GM12878 (cell line): Measurements from ENCODE around the gene CHN2. TPM values are rescaled to one million over a fixed set of nuclear protein-coding genes. Genes with fewer than 3 reads are reported as not detected.

Source experiments
- ATAC-seq: fragments of 200-7000 bp; cut with Tn5 transposase; 3 replicates; pipeline ENCODE4 v1.9.1; 2020; ENCODE audit warnings: mild to moderate bottlenecking, moderate library complexity
- BruUV-seq: library from RNA; stranded (reverse); fragments of 400-500 nt; replicated peaks from 2 replicates; lab custom pipeline; 2021; lab: Mats Ljungman, UMichigan
- CTCF ChIA-PET: fragments of 300-600 bp; sonication (Branson Sonifier 250); formaldehyde crosslinking; extraction: SDS; loops from one replicate; lab custom pipeline; 2021; ENCODE audit warnings: inconsistent platforms; lab: Yijun Ruan, JAX
- POLR2A ChIA-PET: fragments of 350-600 bp; formaldehyde crosslinking; extraction: SDS; loops from one replicate; lab custom pipeline; 2021; ENCODE audit warnings: inconsistent platforms; lab: Charles Lee
- RAD21 ChIA-PET: fragments of 300-600 bp; sonication (Branson Sonifier 250); formaldehyde crosslinking; loops from one replicate; lab custom pipeline; 2023; ENCODE audit warnings: antibody characterized with exemption; ENCODE audit not compliant: unreplicated experiment; lab: Charles Lee
- SMC1A ChIA-PET: fragments of 300-600 bp; sonication (Branson Sonifier 250); formaldehyde crosslinking; loops from one replicate; lab custom pipeline; 2023; ENCODE audit not compliant: unreplicated experiment, uncharacterized antibody; lab: Charles Lee
- DNase-seq: peaks from one replicate; pipeline ENCODE4 v3.0.0-alpha.2; 2011; ENCODE audit warnings: low read depth, low spot score
- FAIRE-seq: peaks from 3 replicates; lab custom pipeline; 2011; peaks lifted over from hg19 to GRCh38; lab: Jason Lieb, UNC
- H2AFZ ChIP-seq: 2 replicates; pipeline ENCODE4 v1.6.0; 2011; ENCODE audit warnings: low read depth, low read length, control low read depth; ENCODE audit not compliant: control insufficient read depth
- H3K27ac ChIP-seq: 2 replicates; pipeline ENCODE4 v1.5.1; 2011; ENCODE audit warnings: control low read depth; ENCODE audit not compliant: control insufficient read depth, insufficient read depth
- H3K27me3 ChIP-seq, 2 experiments: replicated peaks in 1 of 2; 2 replicates each; pipeline versions ENCODE4 v1.6.0 to v1.6.1; 2011; ENCODE audit warnings: low read length in 1 of 2; ENCODE audit not compliant: control insufficient read depth in 2 of 2, insufficient read depth in 2 of 2
- H3K36me3 ChIP-seq, 2 experiments: 2 replicates each; pipeline ENCODE4 v1.5.1; 2011; ENCODE audit warnings: low read length in 1 of 2; ENCODE audit not compliant: control insufficient read depth in 2 of 2, insufficient read depth in 2 of 2
- H3K4me1 ChIP-seq: 2 replicates; pipeline ENCODE4 v1.6.1; 2011; ENCODE audit warnings: mild to moderate bottlenecking, low read length, moderate library complexity, mixed read lengths; ENCODE audit not compliant: control insufficient read depth, insufficient read depth
- H3K4me2 ChIP-seq: 2 replicates; pipeline ENCODE4 v1.6.0; 2011; ENCODE audit warnings: control low read depth; ENCODE audit not compliant: control insufficient read depth, insufficient read depth
- H3K4me3 ChIP-seq: fragments of 200-600 bp; sonication (generic); 2 replicates; pipeline ENCODE4 v1.5.1; 2016
- H3K79me2 ChIP-seq: 2 replicates; pipeline ENCODE4 v1.6.0; 2011; ENCODE audit warnings: low read length; ENCODE audit not compliant: control insufficient read depth, insufficient read depth
- H3K9ac ChIP-seq: 2 replicates; pipeline ENCODE4 v1.8.0; 2011; ENCODE audit warnings: low read length, control low read depth, mixed read lengths; ENCODE audit not compliant: control insufficient read depth, insufficient read depth
- H3K9me3 ChIP-seq: replicated peaks from 3 replicates; pipeline ENCODE4 v1.5.1; 2011; ENCODE audit warnings: mild to moderate bottlenecking, low read length; ENCODE audit not compliant: control insufficient read depth, insufficient read depth
- H4K20me1 ChIP-seq: 2 replicates; pipeline ENCODE4 v1.6.0; 2011; ENCODE audit not compliant: control insufficient read depth, insufficient read depth
- BMI1 ChIP-seq: fragments of 450-650 bp; IDR thresholded peaks from 2 replicates; pipeline ENCODE4 v1.6.1; 2016; ENCODE audit warnings: mild to moderate bottlenecking, moderate library complexity, borderline replicate concordance
- CHD1 ChIP-seq: IDR thresholded peaks from 2 replicates; pipeline ENCODE4 v1.6.1; 2012; ENCODE audit warnings: low read depth, low read length, improper control_type of control experiment
- FOS ChIP-seq: IDR thresholded peaks from 3 replicates; pipeline ENCODE4 v1.6.1; 2011; ENCODE audit warnings: borderline replicate concordance; ENCODE audit not compliant: insufficient read length; ENCODE audit errors: extremely low read depth
- GABPA ChIP-seq: IDR thresholded peaks from 2 replicates; pipeline ENCODE4 v1.6.1; 2014; ENCODE audit warnings: antibody characterized with exemption, low read depth, mild to moderate bottlenecking, inconsistent platforms
- HCFC1 ChIP-seq: fragments of 150-350 bp; IDR thresholded peaks from 2 replicates; pipeline ENCODE4 v1.6.1; 2014; ENCODE audit warnings: low read length
- IKZF2 ChIP-seq, 2 experiments: fragments of 450-650 bp; IDR thresholded peaks; 2 replicates each; pipeline ENCODE4 v1.6.1; 2017; ENCODE audit warnings: mild to moderate bottlenecking in 2 of 2, moderate library complexity in 2 of 2
- NR2C1 ChIP-seq: fragments of 450-650 bp; IDR thresholded peaks from 2 replicates; pipeline ENCODE4 v1.6.1; 2017; ENCODE audit warnings: antibody characterized with exemption, mild to moderate bottlenecking, moderate library complexity
- PKNOX1 ChIP-seq: fragments of 450-650 bp; IDR thresholded peaks from 2 replicates; pipeline ENCODE4 v1.6.1; 2016; ENCODE audit warnings: mild to moderate bottlenecking
- POLR2AphosphoS2 ChIP-seq: IDR thresholded peaks from 2 replicates; pipeline ENCODE4 v1.6.1; 2011; ENCODE audit warnings: low read depth, mild to moderate bottlenecking, low read length, improper control_type of control experiment, moderate library complexity
- RB1 ChIP-seq: fragments of 450-650 bp; formaldehyde crosslinking; IDR thresholded peaks from 2 replicates; pipeline ENCODE4 v1.6.1; 2017; ENCODE audit warnings: mild to moderate bottlenecking, borderline replicate concordance
- ZBED1 ChIP-seq: IDR thresholded peaks from 2 replicates; pipeline ENCODE4 v1.6.1; 2016; ENCODE audit warnings: borderline replicate concordance
- ZNF207 ChIP-seq: fragments of 450-650 bp; IDR thresholded peaks from 2 replicates; pipeline ENCODE4 v1.6.1; 2014; ENCODE audit warnings: antibody characterized with exemption, mild to moderate bottlenecking, borderline replicate concordance
- in situ Hi-C: fragments of 300-500 bp; cut with MboI; formaldehyde crosslinking; loops from 9 replicates; pipeline ENCODE4 v1.14.3; 2018; ENCODE audit warnings: mixed read lengths
- intact Hi-C: fragments of 100-400 bp; cut with micrococcal nuclease; formaldehyde crosslinking; loops from one replicate; pipeline ENCODE4 v1.14.2; 2022; ENCODE audit not compliant: unreplicated experiment
- polyA plus RNA-seq, 11 experiments: library from polyadenylated mRNA; depleted of rRNA in 4 of 11; unstranded in 6 of 11; stranded (reverse) in 5 of 11; fragments of >200 nt; fragmentation: Nextera tagmentation in 4 of 11; fragmentation: Illumina TruSeq in 1 of 11; extraction: Ambion mirVana in 4 of 11; extraction: Trizol in 1 of 11; gene quantifications; 1 replicate in 1 of 11; 2 replicates in 10 of 11; pipeline versions ENCODE4 v1.2.1 to v1.2.3, GENCODE V29; 2011 to 2016; ENCODE audit warnings: inconsistent platforms in 2 of 11, missing spikeins in 2 of 11, low read depth in 1 of 11
- total RNA-seq, 4 experiments: library from RNA; depleted of rRNA in 3 of 4; stranded (reverse); fragments of >200 nt in 3 of 4; fragmentation: Illumina TruSeq in 1 of 4; extraction: Trizol in 1 of 4; gene quantifications; 2 replicates each; pipeline versions ENCODE4 v1.2.1 to v1.2.3, GENCODE V29; 2013 to 2021
- TF ChIP-seq, protein P1 (sequence below): fragments of 450-650 bp; IDR thresholded peaks from 2 replicates; pipeline ENCODE4 v1.6.1; 2018; ENCODE audit warnings: borderline replicate concordance, mild to moderate bottlenecking; ENCODE audit not compliant: partially characterized antibody

The CHN2 gene
- total and polyA plus RNA-seq, 10 of the 15 experiments (the other 5 are each of a cell fraction or from before 2014, with no cell fraction given) = 0.11 to 3.8 (median 0.37) TPM; not detected in 2

DNA sequence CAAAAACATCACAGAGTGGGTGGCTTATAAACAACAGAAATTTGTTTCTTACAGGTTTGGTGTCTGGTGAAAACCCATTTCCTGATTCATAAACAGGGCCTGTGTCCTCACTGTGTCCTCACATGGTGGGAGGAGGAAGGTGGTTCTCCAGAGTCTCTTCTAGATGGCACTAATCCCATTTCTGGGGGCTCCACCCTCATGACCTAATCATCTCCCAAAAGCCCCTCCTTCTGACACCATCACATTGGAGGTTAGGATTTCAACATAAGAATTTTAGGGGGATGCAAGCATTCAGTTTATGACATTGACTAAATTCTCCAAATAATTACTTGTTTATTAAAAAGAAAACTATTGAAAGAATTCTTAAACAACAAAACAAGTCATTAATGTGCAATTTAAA, 116.0 kb downstream of the CHN2 start:
- no peak for FAIRE-seq
- intact Hi-C loops (no loop called here), in situ Hi-C loops (no loop called here)
- Histone ChIP-seq H3K9ac (no peak overlapping the region), H3K4me3 (no peak overlapping the region), H3K4me2 (no peak overlapping the region), H4K20me1 (no peaks in the 10 kb centered on the region), H3K27me3 (peaks cover 0 to 2% of the 10 kb centered on the region in 2 experiments; a peak in 1 of 4 replicates), H3K36me3 (no peaks in the 10 kb centered on the region), H3K9me3 (no peaks in the 10 kb centered on the region), H2AFZ (no peak overlapping the region), H3K4me1 (no peaks in the 10 kb centered on the region), H3K79me2 (no peaks in the 10 kb centered on the region), H3K27ac (no peak overlapping the region)
- SMC1A ChIA-PET = no interaction called here
- POLR2A ChIA-PET = no interaction called here
- CTCF ChIA-PET = no interaction called here
- no peak for DNase-seq
- TF ChIP-seq HCFC1 (no peak), IKZF2 (IDR thresholded peaks at IDR 0.05) (no peak), RB1 (no peak), PKNOX1 (no peak), GABPA (no peak), POLR2AphosphoS2 (no peak), BMI1 (no peak), NR2C1 (no peak), CHD1 (no peak), FOS (no peak), ZBED1 (no peak), ZNF207 (no peak)
- TF ChIP-seq, protein P1, sequence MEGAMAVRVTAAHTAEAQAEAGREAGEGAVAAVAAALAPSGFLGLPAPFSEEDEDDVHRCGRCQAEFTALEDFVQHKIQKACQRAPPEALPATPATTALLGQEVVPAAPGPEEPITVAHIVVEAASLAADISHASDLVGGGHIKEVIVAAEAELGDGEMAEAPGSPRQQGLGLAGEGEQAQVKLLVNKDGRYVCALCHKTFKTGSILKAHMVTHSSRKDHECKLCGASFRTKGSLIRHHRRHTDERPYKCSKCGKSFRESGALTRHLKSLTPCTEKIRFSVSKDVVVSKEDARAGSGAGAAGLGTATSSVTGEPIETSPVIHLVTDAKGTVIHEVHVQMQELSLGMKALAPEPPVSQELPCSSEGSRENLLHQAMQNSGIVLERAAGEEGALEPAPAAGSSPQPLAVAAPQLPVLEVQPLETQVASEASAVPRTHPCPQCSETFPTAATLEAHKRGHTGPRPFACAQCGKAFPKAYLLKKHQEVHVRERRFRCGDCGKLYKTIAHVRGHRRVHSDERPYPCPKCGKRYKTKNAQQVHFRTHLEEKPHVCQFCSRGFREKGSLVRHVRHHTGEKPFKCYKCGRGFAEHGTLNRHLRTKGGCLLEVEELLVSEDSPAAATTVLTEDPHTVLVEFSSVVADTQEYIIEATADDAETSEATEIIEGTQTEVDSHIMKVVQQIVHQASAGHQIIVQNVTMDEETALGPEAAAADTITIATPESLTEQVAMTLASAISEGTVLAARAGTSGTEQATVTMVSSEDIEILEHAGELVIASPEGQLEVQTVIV = no peak
- BruUV-seq = no TSS peak
- no peak for ATAC-seq
- RAD21 ChIA-PET = no interaction called here
